LNCaP clone FGC (cell line): Measurements from ENCODE around the gene FICD.

Experiments used
- DNase-seq: peaks from one replicate; pipeline ENCODE4 v3.0.0-alpha.2; 2011; ENCODE audit warnings: low read depth
- H3K4me3 ChIP-seq: 2 replicates; pipeline ENCODE4 v1.5.1; 2011; ENCODE audit warnings: mild to moderate bottlenecking, low read depth, low read length, control low read depth
- TF ChIP-seq, protein P1 (sequence below): IDR thresholded peaks from 2 replicates; pipeline ENCODE4 v1.5.1; 2012; ENCODE audit warnings: mild to moderate bottlenecking; ENCODE audit not compliant: control insufficient read depth, insufficient read depth; ENCODE audit errors: extremely low read depth

Gene FICD

DNA sequence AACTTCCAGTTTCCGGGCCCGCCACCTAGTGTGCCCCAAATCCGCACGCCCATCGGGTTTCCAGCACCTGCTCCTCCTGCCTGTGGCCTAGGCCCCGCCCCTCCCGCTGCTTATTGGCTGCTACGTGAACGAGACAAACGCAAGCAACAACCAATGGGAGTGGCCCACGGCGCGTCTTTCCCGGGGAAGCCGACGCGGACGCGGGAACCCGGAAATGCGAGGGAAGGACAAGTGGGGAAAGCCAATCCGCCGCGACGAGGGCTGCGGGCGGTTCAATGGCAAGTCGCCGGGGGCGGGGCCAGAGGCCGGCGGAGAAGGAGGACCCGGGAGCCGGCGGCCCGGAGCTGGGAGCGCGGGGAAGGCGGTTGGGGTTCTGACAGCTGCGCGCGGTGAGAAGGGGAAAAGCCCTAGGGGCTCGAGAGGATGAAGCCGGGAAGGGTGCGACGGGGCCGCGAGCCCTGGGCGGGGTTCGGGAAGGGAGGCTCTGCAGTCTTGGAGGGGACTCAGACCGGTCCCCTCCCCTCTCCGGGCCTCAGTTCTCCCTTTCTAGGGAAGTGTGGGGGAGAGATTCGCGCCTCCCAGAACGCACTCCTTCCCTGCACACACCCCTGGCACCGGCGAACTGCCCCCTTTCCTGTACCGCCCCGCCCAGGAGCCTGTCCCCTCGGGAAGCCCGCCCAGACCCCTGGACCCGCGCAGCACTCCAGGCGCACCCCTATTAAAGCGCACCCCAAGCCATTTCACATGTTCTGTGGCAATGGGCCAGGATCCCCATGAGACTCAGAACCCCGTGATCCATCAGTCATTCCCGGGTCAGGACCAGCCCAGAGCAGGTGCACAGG, at the start of gene FICD:
Gene FICD, plus strand, starts transcription at position 305 of the 842 bp plus-strand sequence. CDS start 1,696 bp downstream, outside the sequence.
- TF ChIP-seq, protein P1, sequence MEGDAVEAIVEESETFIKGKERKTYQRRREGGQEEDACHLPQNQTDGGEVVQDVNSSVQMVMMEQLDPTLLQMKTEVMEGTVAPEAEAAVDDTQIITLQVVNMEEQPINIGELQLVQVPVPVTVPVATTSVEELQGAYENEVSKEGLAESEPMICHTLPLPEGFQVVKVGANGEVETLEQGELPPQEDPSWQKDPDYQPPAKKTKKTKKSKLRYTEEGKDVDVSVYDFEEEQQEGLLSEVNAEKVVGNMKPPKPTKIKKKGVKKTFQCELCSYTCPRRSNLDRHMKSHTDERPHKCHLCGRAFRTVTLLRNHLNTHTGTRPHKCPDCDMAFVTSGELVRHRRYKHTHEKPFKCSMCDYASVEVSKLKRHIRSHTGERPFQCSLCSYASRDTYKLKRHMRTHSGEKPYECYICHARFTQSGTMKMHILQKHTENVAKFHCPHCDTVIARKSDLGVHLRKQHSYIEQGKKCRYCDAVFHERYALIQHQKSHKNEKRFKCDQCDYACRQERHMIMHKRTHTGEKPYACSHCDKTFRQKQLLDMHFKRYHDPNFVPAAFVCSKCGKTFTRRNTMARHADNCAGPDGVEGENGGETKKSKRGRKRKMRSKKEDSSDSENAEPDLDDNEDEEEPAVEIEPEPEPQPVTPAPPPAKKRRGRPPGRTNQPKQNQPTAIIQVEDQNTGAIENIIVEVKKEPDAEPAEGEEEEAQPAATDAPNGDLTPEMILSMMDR = no peak
- H3K4me3 ChIP-seq = peak within 1 kb of the TSS; percentile 82
- peak; percentile 96 for DNase-seq

DNA sequence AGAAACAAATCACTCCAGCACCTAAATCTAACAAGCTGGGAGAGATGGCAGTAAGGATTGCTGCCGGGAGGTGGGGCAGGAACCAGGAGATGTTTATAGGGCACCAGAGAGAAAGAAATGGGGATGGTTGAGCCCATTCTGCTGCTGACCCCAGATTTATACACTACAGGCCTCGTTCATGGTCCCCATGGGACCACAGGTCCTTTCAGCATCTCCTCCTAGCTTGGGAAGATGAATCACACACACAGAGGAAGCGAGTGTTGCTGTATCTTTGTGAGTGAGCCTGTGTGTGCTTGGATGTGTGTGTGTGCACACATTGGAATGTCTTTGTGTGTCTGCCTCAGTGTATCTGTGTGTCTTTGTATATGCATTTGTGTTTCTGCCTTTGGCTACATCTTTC, 49.7 kb upstream of the FICD start:
- DNase-seq = no peak
- H3K4me3 ChIP-seq = no peak overlapping the region
- TF ChIP-seq, protein P1 = no peak

GRCh38 chr12:108468196-108468968, 46.7 kb upstream of the FICD start:
- TF ChIP-seq, protein P1 = no peak
- no peak overlapping the region for H3K4me3 ChIP-seq
- DNase-seq = peak; percentile 8

- no peak overlapping the region for H3K4me3 ChIP-seq
- TF ChIP-seq, protein P1 = no peak
- no peak for DNase-seq
Observed at GRCh38 chr12:108473400-108474055, 41.5 kb upstream of the FICD start.

- DNase-seq = no peak
- TF ChIP-seq, protein P1 = no peak
- H3K4me3 ChIP-seq = no peak overlapping the region
Observed at GRCh38 chr12:108475396-108475795, 39.7 kb upstream of the FICD start.

- H3K4me3 ChIP-seq = no peak overlapping the region
- TF ChIP-seq, protein P1 = no peak
- no peak for DNase-seq
Observed at GRCh38 chr12:108477055-108477880, 37.8 kb upstream of the FICD start.
